ENCODE data around the gene IL25.
"Not testable (repeated sequence)": the region's sequence is repeated elsewhere in the genome, so short reads cannot be mapped to it uniquely, and the experiment has no call there.

Gene IL25

DNA sequence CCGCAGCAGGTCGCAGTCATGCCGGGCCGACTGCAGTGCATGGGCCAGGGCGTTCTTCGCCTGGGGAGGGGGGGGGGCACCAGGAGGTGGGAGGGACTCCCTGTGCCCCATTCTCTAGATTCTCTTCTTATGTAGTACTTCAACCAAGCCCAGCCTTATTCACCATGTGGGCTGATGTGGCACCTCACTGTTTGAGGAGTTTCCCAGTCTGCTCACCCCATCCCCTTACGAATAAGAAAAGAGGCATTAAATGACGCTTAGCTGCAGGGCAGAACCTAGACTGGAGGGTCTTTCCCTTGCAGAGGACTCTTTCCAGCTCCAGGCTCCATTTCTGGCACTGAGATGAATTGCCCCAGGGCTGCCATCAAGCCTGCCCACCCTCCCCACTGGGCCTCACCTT, 16.4 kb downstream of the IL25 start:
- no peak for DNase-seq (ENCODE audit: low read depth in 2 of 2, low spot score in 1 of 2)

DNA sequence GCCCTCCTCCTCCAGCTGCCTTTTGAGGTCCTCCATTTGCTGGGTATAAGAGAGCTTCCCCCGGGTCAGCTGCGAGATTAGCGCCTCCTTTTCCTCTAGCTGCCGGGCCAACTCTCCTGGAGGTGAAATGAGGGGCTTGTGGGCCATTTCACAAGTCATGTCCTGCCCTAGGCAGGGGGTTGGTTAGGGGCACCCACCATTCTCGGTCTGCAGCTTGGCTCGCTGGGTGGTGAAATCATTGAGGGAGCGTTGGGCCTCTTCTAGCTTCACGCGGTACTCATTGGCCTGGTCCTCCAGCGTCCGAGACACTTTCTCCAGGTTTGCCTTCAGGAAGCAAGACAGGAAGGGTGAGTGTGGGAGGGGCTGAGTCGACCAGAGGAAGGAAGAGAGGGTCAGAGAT, 16.8 kb downstream of the IL25 start:
- DNase-seq (ENCODE audit: low read depth in 2 of 2, low spot score in 1 of 2) = no peak

DNA sequence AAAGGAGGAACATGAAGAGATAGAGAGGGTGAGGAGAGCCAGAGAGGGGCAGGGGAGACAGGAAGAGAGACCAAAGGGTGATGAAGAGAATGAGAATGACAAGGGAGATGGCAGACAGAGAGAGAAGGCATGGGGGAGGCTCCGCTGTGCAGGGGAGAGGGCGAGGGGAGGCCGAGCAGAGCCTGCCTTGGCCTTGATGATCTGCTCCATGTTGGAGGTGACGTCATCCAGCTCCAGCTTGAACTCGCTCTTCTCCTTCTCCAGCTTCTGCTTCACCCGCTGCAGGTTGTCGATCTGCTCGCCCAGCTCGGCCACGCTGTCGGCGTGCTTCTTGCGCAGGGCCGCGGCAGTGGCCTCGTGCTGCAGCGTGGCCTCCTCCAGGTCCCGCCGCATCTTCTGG, 17.3 kb downstream of the IL25 start:
- DNase-seq (ENCODE audit: low read depth in 2 of 2, low spot score in 1 of 2) = not testable (repeated sequence)

- DNase-seq (ENCODE audit: low read depth in 2 of 2, low spot score in 1 of 2) = no peak
These were observed 20.0 kb downstream of the IL25 start for GRCh38 chr14:23392613-23393012.

- no peak for DNase-seq (ENCODE audit: low read depth in 2 of 2, low spot score in 1 of 2)
These were observed 23.5 kb downstream of the IL25 start for GRCh38 chr14:23396126-23396525.

DNA sequence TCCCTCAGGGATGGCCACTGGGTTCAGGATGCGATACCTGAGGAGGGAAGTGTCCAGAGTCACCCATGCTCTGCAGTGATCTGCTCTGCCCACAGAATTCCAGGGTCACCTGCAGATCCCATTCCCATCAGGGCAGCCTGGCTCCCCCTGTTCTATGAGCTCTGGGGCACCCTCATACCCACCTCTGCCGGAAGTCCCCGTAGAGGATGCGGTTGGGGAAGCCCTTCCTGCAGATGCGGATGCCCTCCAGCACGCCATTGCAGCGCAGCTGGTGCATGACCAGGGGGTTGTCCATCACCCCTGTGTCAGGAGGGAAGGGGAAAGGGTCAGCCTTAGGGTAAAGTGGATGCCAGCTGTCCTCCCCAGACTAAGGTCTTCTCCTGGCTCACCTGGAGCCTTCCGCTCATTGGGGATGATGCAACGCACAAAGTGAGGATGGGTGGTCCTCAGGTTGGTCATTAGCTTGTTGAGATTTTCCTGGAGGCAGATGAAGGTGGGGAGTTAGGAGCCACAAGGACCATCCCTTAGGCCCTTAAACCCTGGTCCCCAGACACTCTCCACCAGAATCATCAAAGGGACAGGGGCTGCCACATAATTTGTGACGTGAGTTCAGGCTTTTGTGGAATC, 24.3 kb downstream of the IL25 start:
- no peak for DNase-seq (ENCODE audit: low read depth in 2 of 2, low spot score in 1 of 2)

- DNase-seq (ENCODE audit: low read depth in 2 of 2, low spot score in 1 of 2) = no peak
These were observed 25.7 kb downstream of the IL25 start for GRCh38 chr14:23398348-23398747.

- no peak for DNase-seq (ENCODE audit: low read depth in 2 of 2, low spot score in 1 of 2)
These were observed 26.5 kb downstream of the IL25 start for GRCh38 chr14:23399136-23399535.

DNA sequence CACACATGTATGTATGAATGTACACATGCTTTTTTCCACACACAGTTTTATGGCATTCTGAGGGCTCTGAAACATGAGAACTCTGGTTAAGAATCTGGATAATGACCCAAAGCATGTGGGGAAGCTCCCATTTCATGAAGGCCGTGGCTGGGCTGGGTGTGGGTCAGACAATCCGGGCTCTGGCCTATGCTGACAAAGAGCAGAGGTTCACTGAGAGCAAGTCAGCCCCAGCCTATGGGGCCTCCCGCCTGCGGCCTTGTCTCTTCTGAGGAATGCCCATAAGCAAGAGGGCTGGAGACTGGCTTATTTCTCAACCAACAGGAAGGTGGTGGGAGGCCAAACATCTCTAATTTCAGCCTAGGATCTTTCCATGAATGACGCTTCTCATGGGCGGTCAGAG, 27.0 kb downstream of the IL25 start:
- DNase-seq (ENCODE audit: low read depth in 2 of 2, low spot score in 1 of 2) = no peak

DNA sequence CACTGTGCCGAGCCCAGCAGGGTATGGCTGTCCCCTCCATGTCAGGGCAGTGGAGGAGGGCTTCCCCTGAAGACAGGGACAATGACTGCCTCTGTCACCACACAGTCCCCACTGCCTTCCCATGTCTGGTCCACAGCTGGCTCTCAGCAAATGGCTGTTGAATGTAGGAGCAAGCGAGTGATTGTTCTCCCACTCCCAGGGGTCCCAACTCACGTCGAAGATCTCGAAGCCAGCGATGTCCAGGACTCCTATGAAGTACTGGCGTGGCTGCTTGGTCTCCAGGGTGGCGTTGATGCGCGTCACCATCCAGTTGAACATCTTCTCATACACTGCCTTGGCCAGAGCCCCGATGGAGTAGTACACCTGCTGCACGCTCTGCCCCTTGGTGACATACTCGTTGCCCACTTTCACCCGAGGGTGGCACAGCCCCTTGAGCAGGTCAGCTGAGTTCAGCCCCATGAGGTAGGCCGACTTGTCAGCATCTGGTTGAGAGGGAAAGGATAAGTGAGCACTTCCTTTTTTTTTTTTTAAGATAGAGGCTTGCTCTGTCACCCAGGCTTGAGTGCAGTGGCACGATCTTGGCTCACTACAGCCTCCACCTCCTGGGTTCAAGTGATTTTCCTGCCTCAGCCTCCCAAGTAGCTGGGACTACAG, 28.0 kb downstream of the IL25 start:
- DNase-seq (ENCODE audit: low read depth in 2 of 2, low spot score in 1 of 2) = not testable (repeated sequence)

GRCh38 chr14:23401291-23401690, 28.7 kb downstream of the IL25 start:
- DNase-seq (ENCODE audit: low read depth in 2 of 2, low spot score in 1 of 2) = no peak

DNA sequence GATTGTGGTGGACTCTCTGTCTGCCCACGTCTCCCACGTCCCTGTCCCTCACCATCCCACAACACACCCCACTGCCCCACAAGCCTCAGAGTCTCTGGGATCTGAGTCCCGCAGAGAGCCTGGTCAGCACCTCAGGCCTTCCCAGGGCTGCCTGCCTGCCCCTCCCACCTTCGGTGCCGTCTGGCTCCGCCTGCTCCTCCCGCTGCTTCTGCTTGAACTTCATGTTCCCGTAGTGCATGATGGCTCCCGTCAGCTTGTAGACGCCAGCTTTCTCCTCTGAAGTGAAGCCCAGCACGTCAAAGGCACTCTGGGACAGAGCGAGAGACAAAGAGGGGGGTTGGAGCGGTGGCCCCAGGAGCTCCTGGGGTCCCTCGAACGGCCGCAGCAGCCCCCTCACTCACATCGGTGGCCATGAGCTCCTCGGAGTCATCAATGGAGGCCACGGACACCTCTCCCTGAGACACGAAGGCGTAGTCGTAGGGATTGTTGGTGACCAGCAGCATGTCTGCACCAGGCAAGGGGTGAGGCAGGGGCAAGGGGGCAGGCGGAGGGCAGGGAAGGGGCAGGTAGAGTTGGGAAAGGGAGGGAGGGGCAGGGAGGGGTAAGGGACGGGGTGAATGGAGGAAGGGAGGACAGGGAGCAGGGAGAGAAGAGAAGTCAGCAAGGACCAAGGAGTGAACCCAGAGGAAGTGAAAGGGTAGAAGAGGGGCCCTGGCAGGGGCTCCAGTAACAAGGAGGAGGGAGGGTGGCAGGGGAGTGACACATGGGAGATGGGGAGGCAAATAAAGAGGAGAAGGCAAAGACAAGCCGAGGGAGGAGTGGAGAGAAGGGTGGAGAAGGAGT, 29.9 kb downstream of the IL25 start:
- DNase-seq (ENCODE audit: low read depth in 2 of 2, low spot score in 1 of 2) = no peak

DNA sequence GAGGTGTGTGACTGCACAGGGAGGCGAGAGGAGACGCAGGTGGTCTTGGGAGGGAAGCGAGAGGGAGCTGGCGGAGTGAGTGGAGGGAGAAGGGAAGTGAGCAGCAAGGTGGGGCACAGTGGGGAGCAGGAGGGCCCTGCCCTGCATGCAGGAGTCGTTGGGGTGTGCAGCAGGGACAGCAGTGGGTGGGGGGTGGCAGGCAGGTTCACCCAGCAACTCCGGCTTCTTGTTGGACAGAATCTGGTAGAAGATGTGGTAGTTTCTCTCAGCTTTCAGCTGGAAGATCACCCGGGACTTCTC, 30.5 kb downstream of the IL25 start:
- DNase-seq (ENCODE audit: low read depth in 2 of 2, low spot score in 1 of 2) = no peak

GRCh38 chr14:23403908-23404307, 31.3 kb downstream of the IL25 start:
- no peak for DNase-seq (ENCODE audit: low read depth in 2 of 2, low spot score in 1 of 2)

GRCh38 chr14:23404331-23404900, 31.8 kb downstream of the IL25 start:
- DNase-seq (ENCODE audit: low read depth in 2 of 2, low spot score in 1 of 2) = no peak

DNA sequence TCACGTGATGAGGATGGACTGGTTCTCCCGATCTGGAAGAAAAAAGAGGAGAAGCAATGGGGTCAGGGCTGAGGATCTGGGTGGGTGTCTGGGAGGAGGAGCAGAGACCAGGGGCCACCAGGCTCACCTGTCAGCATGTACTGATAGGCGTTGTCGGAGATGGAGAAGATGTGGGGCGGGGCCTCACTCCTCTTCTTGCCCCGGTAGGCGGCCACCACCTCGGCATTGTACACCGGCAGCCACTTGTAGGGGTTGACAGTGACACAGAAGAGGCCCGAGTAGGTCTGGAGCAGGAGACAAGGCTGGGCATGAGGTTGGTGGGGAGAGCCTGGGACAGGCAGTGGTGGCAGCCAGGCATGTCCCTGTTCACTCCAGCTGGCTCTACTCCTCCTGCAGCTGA, 32.5 kb downstream of the IL25 start:
- DNase-seq (ENCODE audit: low read depth in 2 of 2, low spot score in 1 of 2) = no peak

GRCh38 chr14:23405516-23406025, 33.0 kb downstream of the IL25 start:
- DNase-seq (ENCODE audit: low read depth in 2 of 2, low spot score in 1 of 2) = no peak

DNA sequence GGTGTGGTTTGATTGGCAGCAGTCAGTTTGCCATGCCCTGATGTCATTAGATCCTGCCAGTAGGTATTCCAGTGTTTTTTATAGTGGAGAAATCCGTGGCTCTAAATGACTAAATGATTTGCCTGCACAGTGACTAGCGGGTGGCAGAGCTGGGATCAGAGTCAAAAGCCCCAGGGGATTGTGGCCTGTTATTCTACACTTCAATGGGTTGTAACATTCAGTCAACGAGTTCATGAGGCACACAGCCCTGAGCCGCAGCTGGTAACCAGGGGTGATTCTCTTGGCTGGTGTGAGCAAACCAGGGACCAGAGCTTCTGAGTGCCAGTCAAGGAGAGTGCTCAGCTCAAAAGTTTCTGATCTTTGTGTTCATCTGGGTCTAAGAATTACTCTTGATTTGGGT, 33.6 kb downstream of the IL25 start:
- DNase-seq (ENCODE audit: low read depth in 2 of 2, low spot score in 1 of 2) = no peak

GRCh38 chr14:23406725-23407355, 34.2 kb downstream of the IL25 start:
- no peak for DNase-seq (ENCODE audit: low read depth in 2 of 2, low spot score in 1 of 2)

DNA sequence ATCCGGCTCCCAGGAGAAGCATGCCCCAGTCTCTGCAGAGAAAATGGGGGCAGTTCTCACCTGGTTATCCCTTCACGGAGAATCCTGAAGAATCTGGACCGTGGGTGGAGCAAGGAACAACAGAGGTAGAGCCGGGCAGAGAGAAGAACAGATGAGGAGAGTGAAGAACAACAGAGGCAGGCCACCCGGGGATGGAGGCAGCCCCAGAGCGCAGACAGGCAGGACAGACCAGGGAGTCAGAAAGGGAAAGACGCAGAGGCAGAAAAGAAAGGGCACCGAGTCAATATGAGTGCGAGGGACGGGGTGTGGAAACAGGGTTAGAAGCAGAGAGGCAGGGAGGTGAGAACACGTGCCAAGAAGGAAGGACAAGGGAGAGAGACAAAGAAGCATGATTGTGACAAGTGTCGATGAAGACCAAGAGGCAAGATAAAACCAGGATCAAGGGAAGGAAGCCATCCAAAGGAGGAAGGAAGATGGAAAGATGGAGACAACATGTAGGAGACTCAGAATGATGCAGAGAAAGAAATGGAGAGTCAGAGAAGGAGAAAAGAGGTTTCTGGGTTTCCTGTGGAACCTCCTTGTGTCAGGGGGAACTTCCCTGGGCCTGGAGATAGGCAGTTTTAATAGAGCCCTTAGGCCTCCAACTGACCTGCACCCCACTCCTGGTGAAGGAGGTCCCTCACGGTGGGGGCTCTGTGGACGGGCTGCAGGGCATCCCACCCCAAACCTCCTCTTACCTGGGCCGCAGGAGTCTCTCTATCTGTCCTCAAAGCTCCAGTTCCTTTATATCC, 35.1 kb downstream of the IL25 start, which contains the start of gene MYH6:
TSS of gene MYH6 (minus strand) at position 758 of the 791 bp plus-strand sequence. CDS start 1,050 bp downstream, outside the sequence.
- no peak for DNase-seq (ENCODE audit: low read depth in 2 of 2, low spot score in 1 of 2)

- DNase-seq (ENCODE audit: low read depth in 2 of 2, low spot score in 1 of 2) = no peak
These were observed 35.7 kb downstream of the IL25 start for GRCh38 chr14:23408307-23408630.

All from stimulated activated CD8-positive, alpha-beta memory T cell treated with anti-CD3 and anti-CD28 coated beads, Interleukin-4, amount 100 ng/mL, for 1 hour (primary cell).